ENCODE results near the gene MYD88.

MYD88 gene

DNA sequence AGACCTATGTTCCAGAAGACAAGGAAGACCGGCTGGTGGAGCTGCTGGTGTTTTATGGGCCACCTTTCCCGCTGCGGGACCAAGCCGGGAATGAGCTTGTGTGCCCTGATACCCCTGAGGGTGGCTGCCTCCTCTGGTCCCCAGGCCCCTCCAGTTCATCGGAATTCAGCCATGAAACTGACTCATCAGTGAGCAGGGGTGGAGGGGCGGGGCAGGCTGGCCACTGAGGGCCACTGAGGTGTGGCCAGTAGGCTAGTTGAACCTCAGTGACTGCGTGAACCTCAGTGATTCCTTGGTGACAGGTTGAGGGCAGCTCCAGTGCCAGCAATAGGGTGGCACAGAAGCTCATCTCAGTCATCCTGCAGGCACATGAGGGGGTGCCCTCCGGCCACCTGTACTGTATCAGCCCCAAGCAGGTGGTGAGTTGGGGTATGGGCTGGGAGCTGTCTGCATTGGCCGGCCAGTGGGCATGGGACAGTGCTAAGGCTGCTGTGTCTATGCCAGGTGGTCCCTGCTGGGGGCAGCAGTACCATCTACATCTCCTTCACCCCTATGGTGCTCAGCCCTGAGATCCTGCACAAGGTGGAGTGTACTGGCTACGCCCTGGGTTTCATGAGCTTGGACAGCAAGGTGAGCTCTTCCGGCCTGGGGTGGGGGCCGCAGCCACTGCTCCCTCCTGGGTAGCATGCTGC lies 21.8 kb upstream of the MYD88 start:
- TF ChIP-seq CTCF (IDR thresholded peaks at IDR 0.05; ENCODE audit: low read depth, low read length, missing control alignments): no peak
- no peak for DNase-seq (ENCODE audit: low read depth)
- in situ Hi-C loops (cut with HindIII; ENCODE audit: low sequenced_read_pairs): no loop called here
- no peak overlapping the region for H3K4me3 ChIP-seq (ENCODE audit: low read depth, low read length)

GRCh38 chr3:38117163-38117716 lies 21.2 kb upstream of the MYD88 start:
- in situ Hi-C loops (cut with HindIII; ENCODE audit: low sequenced_read_pairs): no loop called here
- no peak for DNase-seq (ENCODE audit: low read depth)
- H3K4me3 ChIP-seq (ENCODE audit: low read depth, low read length): no peak overlapping the region
- no peak for TF ChIP-seq CTCF (IDR thresholded peaks at IDR 0.05; ENCODE audit: low read depth, low read length, missing control alignments)

DNA sequence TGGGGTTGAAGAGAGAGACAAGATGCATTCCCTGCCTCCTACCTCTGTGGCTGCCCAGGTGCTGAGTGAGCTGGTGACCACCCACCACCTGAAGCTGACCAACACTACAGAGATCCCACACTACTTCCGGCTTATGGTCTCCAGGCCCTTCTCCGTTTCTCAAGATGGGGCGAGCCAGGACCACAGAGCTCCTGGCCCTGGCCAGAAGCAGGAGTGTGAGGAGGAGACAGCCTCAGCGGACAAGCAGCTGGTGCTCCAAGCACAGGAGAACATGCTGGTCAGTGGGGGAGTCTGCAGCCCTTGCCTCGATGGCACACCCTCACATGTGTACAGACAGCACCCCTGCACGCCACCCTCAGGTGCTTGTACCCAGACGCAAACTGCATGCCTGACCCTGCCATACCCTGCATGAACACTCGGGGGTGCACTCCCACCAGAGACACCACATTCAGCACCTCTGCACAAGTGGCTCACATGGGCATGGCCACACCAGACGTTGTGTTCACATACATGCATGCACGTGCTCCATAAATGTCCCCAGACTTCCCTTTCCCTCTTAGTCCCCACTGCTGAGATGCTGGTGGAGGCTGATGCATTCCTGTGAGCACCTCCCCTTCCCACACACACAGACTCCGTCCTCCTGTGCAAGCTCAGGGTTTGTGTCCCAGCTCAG lies 20.6 kb upstream of the MYD88 start:
- H3K4me3 ChIP-seq (ENCODE audit: low read depth, low read length): no peak overlapping the region
- peak; percentile 81 for TF ChIP-seq CTCF (IDR thresholded peaks at IDR 0.05; ENCODE audit: low read depth, low read length, missing control alignments)
- in situ Hi-C loops (cut with HindIII; ENCODE audit: low sequenced_read_pairs): no loop called here
- DNase-seq (ENCODE audit: low read depth): no peak

GRCh38 chr3:38118421-38119247 lies 19.8 kb upstream of the MYD88 start:
- no peak for DNase-seq (ENCODE audit: low read depth)
- no peak overlapping the region for H3K4me3 ChIP-seq (ENCODE audit: low read depth, low read length)
- TF ChIP-seq CTCF (IDR thresholded peaks at IDR 0.05; ENCODE audit: low read depth, low read length, missing control alignments): no peak
- in situ Hi-C loops (cut with HindIII; ENCODE audit: low sequenced_read_pairs): no loop called here

DNA sequence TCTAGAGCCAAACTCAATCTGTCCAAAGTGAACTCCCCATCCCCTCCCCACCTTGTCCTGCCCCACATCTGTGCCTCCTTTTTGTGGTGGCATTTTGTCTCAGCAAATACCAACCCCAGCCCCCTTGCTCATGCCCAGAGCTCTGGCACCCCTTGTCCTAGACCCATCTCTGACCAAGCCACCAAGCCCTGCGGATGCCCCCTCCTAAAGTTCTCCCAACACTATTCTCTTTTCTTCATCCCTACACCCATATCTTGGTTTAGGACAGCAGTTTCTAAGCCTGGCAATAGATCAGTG lies 19.3 kb upstream of the MYD88 start:
- no peak overlapping the region for H3K4me3 ChIP-seq (ENCODE audit: low read depth, low read length)
- in situ Hi-C loops (cut with HindIII; ENCODE audit: low sequenced_read_pairs): no loop called here
- TF ChIP-seq CTCF (IDR thresholded peaks at IDR 0.05; ENCODE audit: low read depth, low read length, missing control alignments): no peak
- DNase-seq (ENCODE audit: low read depth): no peak

DNA sequence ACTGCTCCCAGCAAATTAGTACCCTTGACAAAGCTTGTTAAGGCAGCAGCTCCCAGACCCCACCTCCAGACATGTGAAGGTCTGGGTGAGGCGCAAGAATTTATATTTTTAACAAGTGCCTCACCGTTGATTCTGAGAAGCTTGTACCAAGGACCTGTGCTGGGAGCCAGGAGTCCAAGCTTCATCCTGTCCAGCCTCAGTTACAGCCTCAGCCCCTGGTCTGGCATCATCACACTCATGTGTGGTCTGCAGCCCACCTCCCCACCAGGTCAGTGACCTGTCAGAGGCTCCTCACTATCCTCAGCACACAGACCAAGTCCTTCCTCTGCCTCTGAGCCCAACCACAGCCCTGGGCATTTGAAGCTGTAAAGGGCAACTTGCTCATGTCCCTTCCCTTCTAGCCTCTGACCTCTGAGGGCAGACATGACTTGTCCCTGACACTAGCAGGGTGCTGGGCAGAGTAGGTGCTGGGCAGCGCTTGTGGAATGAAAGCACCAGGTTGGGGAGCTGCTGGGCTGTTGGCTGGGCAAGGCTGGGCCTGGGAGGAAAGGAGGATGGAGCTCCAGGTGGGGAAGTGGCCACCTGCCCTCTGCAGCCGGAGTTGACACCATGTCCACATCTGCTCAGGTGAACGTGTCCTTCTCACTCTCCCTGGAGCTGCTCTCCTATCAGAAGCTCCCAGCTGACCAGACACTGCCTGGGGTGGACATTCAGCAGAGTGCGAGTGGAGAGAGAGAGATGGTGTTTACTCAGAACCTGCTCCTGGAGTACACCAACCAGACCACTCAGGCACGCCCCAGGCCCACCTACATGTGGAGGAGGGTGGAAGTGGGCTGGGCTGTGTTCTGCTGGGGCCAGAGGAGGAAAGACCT lies 18.4 kb upstream of the MYD88 start:
- no peak for TF ChIP-seq CTCF (IDR thresholded peaks at IDR 0.05; ENCODE audit: low read depth, low read length, missing control alignments)
- in situ Hi-C loops (cut with HindIII; ENCODE audit: low sequenced_read_pairs): no loop called here

More for the DNA sequence above, 18.4 kb upstream of the MYD88 start:
- no peak for DNase-seq (ENCODE audit: low read depth)
- no peak overlapping the region for H3K4me3 ChIP-seq (ENCODE audit: low read depth, low read length)

Data from astrocyte of the cerebellum (primary cell).